DOHH2 (cell line): ENCODE data around the gene SLAMF1.

Experiments
- CTCF ChIP-seq: fragments of 200-600 bp; sonication (generic); IDR thresholded peaks from one replicate; pipeline ENCODE4 v1.5.1; 2014; ENCODE audit warnings: antibody characterized with exemption, mild to moderate bottlenecking, low read depth, low read length; ENCODE audit not compliant: poor library complexity, severe bottlenecking
- EZH2phosphoT487 ChIP-seq: fragments of 200-600 bp; sonication (generic); IDR thresholded peaks from 2 replicates; pipeline ENCODE4 v1.6.1; 2017; ENCODE audit warnings: borderline replicate concordance, mild to moderate bottlenecking, antibody characterized with exemption, low read length, moderate library complexity, mixed read lengths

DNA sequence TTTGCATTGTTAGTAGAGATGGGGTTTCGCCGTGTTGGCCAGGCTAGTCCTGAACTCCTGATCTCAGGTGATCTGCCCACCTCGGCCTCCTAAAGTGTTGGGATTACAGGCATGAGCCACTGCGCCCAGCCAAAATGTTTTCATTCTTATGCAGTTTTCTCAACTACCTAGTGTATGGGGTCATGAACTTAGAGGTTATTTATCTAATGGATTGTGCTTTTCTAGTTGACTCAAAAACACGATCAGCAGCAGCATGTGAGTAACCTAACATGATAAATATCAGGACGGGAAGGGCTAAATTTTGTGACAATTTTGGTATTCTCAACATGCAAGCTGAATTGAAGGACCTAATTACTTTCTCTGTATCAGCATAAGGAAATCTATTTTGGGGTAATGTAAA is 58.4 kb downstream of the SLAMF1 start:
- TF ChIP-seq CTCF (no peak), EZH2phosphoT487 (no peak)
